GM21447 (cell line): ENCODE results near the gene COL28A1.

Experiments used
- ATAC-seq: cut with Tn5 transposase; IDR thresholded peaks from one replicate; pipeline ENCODE4 v1.9.1; 2021; ENCODE audit not compliant: unreplicated experiment

The COL28A1 gene

GRCh38 chr7:7535691-7536090, at the start of gene COL28A1:
Gene COL28A1, minus strand, starts transcription at chr7:7535873. Its CDS starts 2,998 bp downstream, at chr7:7532875.
- no peak for ATAC-seq

GRCh38 chr7:7584653-7585052, 49.0 kb upstream of the COL28A1 start:
- ATAC-seq: no peak

GRCh38 chr7:7583731-7584130, 48.1 kb upstream of the COL28A1 start:
- no peak for ATAC-seq

- ATAC-seq: no peak
Observed at GRCh38 chr7:7582596-7582995, 46.9 kb upstream of the COL28A1 start.

GRCh38 chr7:7581531-7582179, 46.0 kb upstream of the COL28A1 start:
- ATAC-seq: no peak

- ATAC-seq: no peak
Observed at GRCh38 chr7:7579638-7580037, 44.0 kb upstream of the COL28A1 start.

GRCh38 chr7:7577888-7578287, 42.2 kb upstream of the COL28A1 start:
- peak; percentile 72 for ATAC-seq

- ATAC-seq: no peak
Observed at GRCh38 chr7:7576344-7576743, 40.7 kb upstream of the COL28A1 start.

- ATAC-seq: no peak
Observed at GRCh38 chr7:7573701-7574100, 38.0 kb upstream of the COL28A1 start.

GRCh38 chr7:7570584-7570983, 34.9 kb upstream of the COL28A1 start:
- ATAC-seq: no peak

GRCh38 chr7:7569615-7570014, 33.9 kb upstream of the COL28A1 start:
- peak; percentile 35 for ATAC-seq

GRCh38 chr7:7569081-7569527, 33.4 kb upstream of the COL28A1 start:
- ATAC-seq: peak; percentile 51

- ATAC-seq: no peak
Observed at GRCh38 chr7:7568553-7568952, 32.9 kb upstream of the COL28A1 start.

GRCh38 chr7:7567898-7568531, 32.3 kb upstream of the COL28A1 start:
- ATAC-seq: no peak

GRCh38 chr7:7566651-7567611, 31.3 kb upstream of the COL28A1 start, which contains the start of gene MIOS:
Gene MIOS, plus strand, starts transcription at chr7:7566884. Its CDS starts 5,592 bp downstream, at chr7:7572476.
- peak; percentile 62 for ATAC-seq

GRCh38 chr7:7565746-7566650, 30.3 kb upstream of the COL28A1 start:
- peak; percentile 26 for ATAC-seq

- ATAC-seq: no peak
Observed at GRCh38 chr7:7565018-7565680, 29.5 kb upstream of the COL28A1 start.

GRCh38 chr7:7564323-7564780, 28.7 kb upstream of the COL28A1 start:
- no peak for ATAC-seq

- ATAC-seq: no peak
Observed at GRCh38 chr7:7563813-7564212, 28.1 kb upstream of the COL28A1 start.

GRCh38 chr7:7563269-7563668, 27.6 kb upstream of the COL28A1 start:
- no peak for ATAC-seq
